Measurements from ENCODE around the gene UGT1A8.
"Not testable (repeated sequence)": the region's sequence is repeated elsewhere in the genome, so short reads cannot be mapped to it uniquely, and the experiment has no call there.

Gene UGT1A8

GRCh38 chr2:233588400-233588799 lies 29.0 kb upstream of the UGT1A8 start:
- Histone ChIP-seq H3K9me3 (no peaks in the 10 kb centered on the region), H3K27ac (no peak overlapping the region), H3K36me3 (no peaks in the 10 kb centered on the region), H3K4me1 (ENCODE audit: control insufficient read depth in 1 of 2, insufficient read depth in 1 of 2, low read depth in 1 of 2, low read length in 1 of 2) (no peaks in the 10 kb centered on the region), H3K4me3 (ENCODE audit: low read depth in 1 of 2, low read length in 1 of 2) (no peak overlapping the region), H3K27me3 (no peaks in the 10 kb centered on the region)
- TF ChIP-seq CTCF (IDR thresholded peaks at IDR 0.05), result no peak

- not testable (repeated sequence) for H3K4me3 ChIP-seq (ENCODE audit: low read depth in 1 of 2, low read length in 1 of 2); H3K36me3 ChIP-seq; H3K4me1 ChIP-seq (ENCODE audit: control insufficient read depth in 1 of 2, insufficient read depth in 1 of 2, low read depth in 1 of 2, low read length in 1 of 2); H3K9me3 ChIP-seq; H3K27ac ChIP-seq; H3K27me3 ChIP-seq
Observed at GRCh38 chr2:233592706-233593105, 24.7 kb upstream of the UGT1A8 start.

GRCh38 chr2:233593201-233593600 lies 24.2 kb upstream of the UGT1A8 start:
- Histone ChIP-seq H3K36me3 (no peaks in the 10 kb centered on the region), H3K4me1 (ENCODE audit: control insufficient read depth in 1 of 2, insufficient read depth in 1 of 2, low read depth in 1 of 2, low read length in 1 of 2) (no peaks in the 10 kb centered on the region), H3K27me3 (no peaks in the 10 kb centered on the region), H3K27ac (no peak overlapping the region), H3K9me3 (no peaks in the 10 kb centered on the region), H3K4me3 (ENCODE audit: low read depth in 1 of 2, low read length in 1 of 2) (no peak overlapping the region)
- no peak for TF ChIP-seq CTCF (IDR thresholded peaks at IDR 0.05)

- H3K9me3 ChIP-seq, result no peaks in the 10 kb centered on the region
- TF ChIP-seq CTCF (IDR thresholded peaks at IDR 0.05), result no peak
- H3K4me1 ChIP-seq (ENCODE audit: control insufficient read depth in 1 of 2, insufficient read depth in 1 of 2, low read depth in 1 of 2, low read length in 1 of 2), result no peaks in the 10 kb centered on the region
- H3K4me3 ChIP-seq (ENCODE audit: low read depth in 1 of 2, low read length in 1 of 2), result no peak overlapping the region
- peaks cover 14% of the 10 kb centered on the region for H3K27me3 ChIP-seq
- H3K27ac ChIP-seq, result no peak overlapping the region
- H3K36me3 ChIP-seq, result no peaks in the 10 kb centered on the region
Observed at GRCh38 chr2:233597522-233597921, 19.9 kb upstream of the UGT1A8 start.

- H3K4me3 ChIP-seq (ENCODE audit: low read depth in 1 of 2, low read length in 1 of 2), result no peak overlapping the region
- no peaks in the 10 kb centered on the region for H3K4me1 ChIP-seq (ENCODE audit: control insufficient read depth in 1 of 2, insufficient read depth in 1 of 2, low read depth in 1 of 2, low read length in 1 of 2)
- no peaks in the 10 kb centered on the region for H3K36me3 ChIP-seq
- H3K9me3 ChIP-seq, result no peaks in the 10 kb centered on the region
- no peak overlapping the region for H3K27ac ChIP-seq
- peaks cover 14% of the 10 kb centered on the region for H3K27me3 ChIP-seq
- TF ChIP-seq CTCF (IDR thresholded peaks at IDR 0.05), result no peak
Observed at GRCh38 chr2:233598952-233599351, 18.5 kb upstream of the UGT1A8 start.

- Histone ChIP-seq H3K4me1 (ENCODE audit: control insufficient read depth in 1 of 2, insufficient read depth in 1 of 2, low read depth in 1 of 2, low read length in 1 of 2) (no peaks in the 10 kb centered on the region), H3K27ac (no peak overlapping the region), H3K9me3 (no peaks in the 10 kb centered on the region), H3K27me3 (peaks cover 14% of the 10 kb centered on the region), H3K4me3 (ENCODE audit: low read depth in 1 of 2, low read length in 1 of 2) (no peak overlapping the region), H3K36me3 (no peaks in the 10 kb centered on the region)
- no peak for TF ChIP-seq CTCF (IDR thresholded peaks at IDR 0.05)
Observed at GRCh38 chr2:233600386-233600785, 17.0 kb upstream of the UGT1A8 start.

All from neutrophil (primary cell).